HG03469 (cell line): ENCODE measurements around the gene ALX1.

Experiments
- ATAC-seq: cut with Tn5 transposase; IDR thresholded peaks from one replicate; pipeline ENCODE4 v1.9.1; 2021; ENCODE audit warnings: mild to moderate bottlenecking, moderate library complexity, moderate number of reproducible peaks; ENCODE audit not compliant: unreplicated experiment

The ALX1 gene

GRCh38 chr12:85280165-85280983 is at the start of gene ALX1:
TSS of gene ALX1 (plus strand) at chr12:85280220. CDS start at chr12:85280262, 42 bp downstream.
- ATAC-seq = no peak

- ATAC-seq = no peak
Measured at GRCh38 chr12:85237327-85237726, 42.7 kb upstream of the ALX1 start.

GRCh38 chr12:85244561-85244960 is 35.5 kb upstream of the ALX1 start:
- no peak for ATAC-seq

- ATAC-seq = no peak
Measured at GRCh38 chr12:85253853-85254252, 26.2 kb upstream of the ALX1 start.

GRCh38 chr12:85257671-85258070 is 22.3 kb upstream of the ALX1 start:
- no peak for ATAC-seq

GRCh38 chr12:85260447-85260846 is 19.6 kb upstream of the ALX1 start:
- ATAC-seq = no peak

- no peak for ATAC-seq
Measured at GRCh38 chr12:85260896-85261295, 19.1 kb upstream of the ALX1 start.

GRCh38 chr12:85266356-85266755 is 13.7 kb upstream of the ALX1 start:
- ATAC-seq = no peak

GRCh38 chr12:85273381-85274314 is 6.4 kb upstream of the ALX1 start:
- no peak for ATAC-seq

GRCh38 chr12:85274315-85274651 is 5.7 kb upstream of the ALX1 start:
- ATAC-seq = no peak

GRCh38 chr12:85275374-85275773 is 4.6 kb upstream of the ALX1 start:
- ATAC-seq = no peak

- no peak for ATAC-seq
Measured at GRCh38 chr12:85277191-85277590, 2.8 kb upstream of the ALX1 start.

- no peak for ATAC-seq
Measured at GRCh38 chr12:85277900-85278597, 2.0 kb upstream of the ALX1 start.

- no peak for ATAC-seq
Measured at GRCh38 chr12:85278598-85279448, 1.2 kb upstream of the ALX1 start.

- no peak for ATAC-seq
Measured at GRCh38 chr12:85279449-85280164, 413 bp upstream of the ALX1 start.

GRCh38 chr12:85280984-85281630 is 1.1 kb downstream of the ALX1 start:
- no peak for ATAC-seq

GRCh38 chr12:85281636-85282312 is 1.8 kb downstream of the ALX1 start:
- ATAC-seq = no peak

GRCh38 chr12:85283560-85283959 is 3.5 kb downstream of the ALX1 start:
- ATAC-seq = no peak

GRCh38 chr12:85296362-85296761 is 16.3 kb downstream of the ALX1 start:
- no peak for ATAC-seq
